Activated T-cell treated with anti-CD3 and anti-CD28 coated beads, Interleukin-2, amount 50 U/mL, for 48 hours (primary cell): Measurements from ENCODE around the gene CD14.
A peak's percentile ranks its signal among the peaks of the same experiment; 100 is the strongest.
"Not testable (repeated sequence)": the region's sequence is repeated elsewhere in the genome, so short reads cannot be mapped to it uniquely, and the experiment has no call there.

Source experiments
- DNase-seq, 2 experiments: peaks; one replicate each; pipeline ENCODE4 v3.0.0-alpha.2; 2020

Gene CD14

DNA sequence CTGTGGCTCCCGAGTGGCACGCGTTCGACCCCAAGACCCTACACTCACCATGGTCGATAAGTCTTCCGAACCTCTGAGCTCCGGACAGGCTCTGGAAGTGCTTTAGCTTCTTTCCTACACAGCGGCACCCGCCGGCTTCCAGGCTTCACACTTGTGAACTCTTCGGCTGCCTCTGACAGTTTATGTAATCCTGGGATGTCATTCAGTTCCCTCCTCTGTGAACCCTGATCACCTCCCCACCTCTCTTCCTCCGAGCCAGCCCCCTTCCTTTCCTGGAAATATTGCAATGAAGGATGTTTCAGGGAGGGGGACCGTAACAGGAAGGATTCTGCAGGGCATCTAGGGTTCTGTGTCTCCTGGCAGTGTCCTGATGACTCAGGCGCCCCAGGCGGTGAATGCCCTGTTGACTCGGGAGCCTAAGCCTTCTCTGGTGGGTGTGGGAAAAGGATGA, at the start of gene CD14:
Gene CD14, minus strand, starts transcription at position 155 of the 451 bp plus-strand sequence. Its CDS starts 104 bp downstream, at position 51.
- peak in 1 of 2 experiments; percentile 51 for DNase-seq

DNA sequence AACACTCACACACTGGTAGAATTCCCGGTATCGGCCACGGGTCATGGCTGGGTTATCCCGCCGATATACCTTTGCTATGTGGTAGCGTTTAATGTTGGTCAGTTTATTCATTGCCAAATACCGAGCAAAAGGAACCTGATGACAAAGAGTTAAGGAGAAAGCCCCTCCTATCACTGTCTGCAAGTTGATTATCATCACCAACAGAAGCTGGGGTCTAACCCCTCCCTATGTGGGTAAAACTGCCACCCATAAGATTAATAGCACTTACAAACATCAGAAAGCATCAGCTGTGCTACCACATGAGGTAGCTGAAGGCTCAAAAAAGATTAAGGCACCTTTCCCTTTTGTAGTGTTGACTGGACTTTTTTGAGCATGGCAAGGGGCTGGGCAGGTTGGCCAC, 46.0 kb upstream of the CD14 start:
- no peak for DNase-seq

DNA sequence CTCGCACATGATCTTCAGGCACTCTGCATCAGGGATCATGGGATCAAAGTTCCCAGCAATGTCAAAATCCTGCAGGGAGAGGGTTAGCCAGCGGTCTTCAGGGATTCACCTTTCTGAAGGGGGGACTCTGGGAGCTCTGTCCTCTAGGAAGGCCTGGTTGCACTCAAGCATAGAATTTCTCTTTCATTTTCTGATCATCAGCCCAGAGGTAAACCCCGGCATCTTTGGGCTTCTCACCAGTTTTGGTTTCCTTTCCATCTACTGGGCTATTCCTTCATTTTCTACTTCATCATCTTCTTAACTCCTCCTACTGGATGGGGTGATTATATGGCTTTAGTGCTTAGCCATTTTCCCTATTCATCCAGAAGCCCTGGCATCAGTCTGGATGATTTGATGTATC, 45.0 kb upstream of the CD14 start:
- no peak for DNase-seq

DNA sequence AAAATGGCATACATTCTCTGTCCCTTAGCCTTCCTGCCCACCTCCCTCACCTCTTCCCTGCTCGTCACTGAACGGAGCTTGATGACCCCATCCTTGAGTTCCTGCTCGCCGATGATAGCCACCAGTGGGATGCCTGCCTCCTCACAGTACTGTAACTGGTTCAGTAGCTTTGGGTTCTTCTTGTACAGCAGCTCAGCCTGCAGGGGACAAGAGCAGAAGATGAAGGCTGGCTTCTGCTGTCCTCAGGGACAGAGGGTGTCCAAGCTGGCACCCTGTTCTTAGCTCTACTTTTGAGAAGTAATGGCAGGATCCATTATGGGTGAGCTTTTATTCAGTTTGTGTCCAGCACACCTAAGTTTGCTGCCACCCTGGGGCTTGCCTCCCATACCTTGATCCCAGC, 41.7 kb upstream of the CD14 start:
- DNase-seq, result no peak

DNA sequence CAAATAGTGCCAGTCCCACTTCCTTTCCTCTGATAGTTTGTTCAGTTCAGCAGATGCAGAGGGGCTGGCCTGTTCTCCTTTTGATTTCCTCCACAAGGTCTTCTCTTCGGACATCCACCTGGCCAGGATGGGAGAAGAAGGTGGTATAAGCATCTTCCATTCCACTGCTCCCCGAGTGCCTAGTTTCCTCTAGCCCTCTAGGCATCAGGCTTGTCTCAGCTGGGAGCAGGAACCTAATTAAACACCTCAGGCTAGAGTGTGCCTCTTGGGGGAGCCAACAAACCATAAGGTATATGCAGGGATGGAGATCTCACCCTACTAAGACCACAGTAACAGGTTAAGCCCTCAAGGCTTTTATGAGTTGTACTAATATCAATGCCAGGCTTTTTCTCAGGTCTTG, 41.2 kb upstream of the CD14 start:
- no peak for DNase-seq

DNA sequence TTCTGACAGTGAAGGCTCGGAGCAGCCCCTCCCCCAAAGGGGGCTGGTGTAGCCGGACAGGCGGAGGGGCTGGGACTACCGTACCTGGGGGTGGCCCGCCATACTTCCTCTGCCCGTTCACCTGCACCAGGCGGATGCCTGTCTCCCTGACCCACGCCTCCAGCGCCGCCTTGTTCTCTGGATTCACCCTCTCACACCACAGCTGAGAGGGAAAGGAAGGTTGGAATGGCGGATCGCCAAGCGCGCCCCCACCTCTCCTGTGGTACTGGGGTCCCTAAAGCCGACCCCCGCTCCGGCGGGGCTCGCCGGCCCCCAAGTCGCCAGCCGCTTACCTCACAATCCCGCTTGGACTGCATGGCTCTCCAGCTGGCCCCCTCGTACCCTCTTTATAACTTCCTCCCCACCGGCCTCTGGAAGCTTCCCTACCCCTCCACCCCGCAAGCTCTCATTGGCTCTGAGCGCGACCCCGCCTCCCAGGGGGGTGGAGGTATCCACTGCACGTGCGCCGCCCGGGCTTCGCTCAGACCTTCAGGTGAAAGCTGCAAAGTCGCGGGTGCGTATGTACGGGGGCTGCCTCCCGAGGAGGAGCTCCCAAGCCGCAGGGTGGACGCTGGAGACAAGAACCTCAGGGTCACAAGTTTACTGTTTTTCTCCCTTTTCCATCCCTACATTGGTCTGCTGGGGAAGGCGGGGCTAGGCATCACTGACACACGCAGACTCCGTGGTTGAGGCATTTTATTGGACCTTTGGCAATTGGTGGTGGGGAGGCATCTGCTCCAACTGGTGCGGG, 40.4 kb upstream of the CD14 start, which contains the start of gene DND1:
Gene DND1, minus strand, starts transcription at position 390 of the 790 bp plus-strand sequence. Its CDS starts 34 bp downstream, at position 356.
- DNase-seq, result peak in 1 of 2 experiments; percentile 23

DNA sequence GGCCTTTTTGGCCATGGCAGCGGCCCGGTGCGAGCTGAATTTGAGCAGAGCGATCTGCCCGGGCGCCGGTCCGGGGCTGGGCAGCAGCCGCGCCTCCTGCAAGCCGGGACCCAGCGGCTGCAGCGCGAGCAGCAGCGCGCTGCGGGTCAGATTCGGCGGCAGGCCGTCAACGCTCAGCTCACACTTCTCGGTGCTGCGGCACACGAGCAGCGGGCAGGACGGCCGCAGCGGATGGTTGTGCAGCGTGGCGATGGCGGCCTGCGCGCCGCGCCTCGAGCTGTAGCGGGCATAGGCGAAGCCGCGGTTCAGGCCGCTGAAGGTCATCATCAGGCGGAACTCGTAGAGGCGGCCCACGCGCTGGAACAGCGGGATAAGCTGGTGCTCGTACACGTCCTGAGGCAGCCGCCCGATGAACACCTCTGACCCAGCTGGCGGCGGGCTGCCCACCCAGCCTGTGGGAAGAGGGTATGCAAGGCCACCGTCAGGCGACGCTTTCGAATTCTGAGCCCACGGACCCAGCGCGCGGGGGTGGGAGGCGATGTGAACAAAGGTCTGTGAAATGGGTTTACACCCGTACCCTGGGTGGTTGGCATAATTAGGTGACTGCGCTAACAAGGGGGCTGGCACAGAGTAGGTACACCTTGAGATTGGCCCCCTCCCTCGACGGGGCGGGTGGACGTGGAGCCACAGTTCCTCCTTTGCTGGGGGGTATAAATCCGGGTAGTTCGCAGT, 39.6 kb upstream of the CD14 start:
- no peak for DNase-seq

DNA sequence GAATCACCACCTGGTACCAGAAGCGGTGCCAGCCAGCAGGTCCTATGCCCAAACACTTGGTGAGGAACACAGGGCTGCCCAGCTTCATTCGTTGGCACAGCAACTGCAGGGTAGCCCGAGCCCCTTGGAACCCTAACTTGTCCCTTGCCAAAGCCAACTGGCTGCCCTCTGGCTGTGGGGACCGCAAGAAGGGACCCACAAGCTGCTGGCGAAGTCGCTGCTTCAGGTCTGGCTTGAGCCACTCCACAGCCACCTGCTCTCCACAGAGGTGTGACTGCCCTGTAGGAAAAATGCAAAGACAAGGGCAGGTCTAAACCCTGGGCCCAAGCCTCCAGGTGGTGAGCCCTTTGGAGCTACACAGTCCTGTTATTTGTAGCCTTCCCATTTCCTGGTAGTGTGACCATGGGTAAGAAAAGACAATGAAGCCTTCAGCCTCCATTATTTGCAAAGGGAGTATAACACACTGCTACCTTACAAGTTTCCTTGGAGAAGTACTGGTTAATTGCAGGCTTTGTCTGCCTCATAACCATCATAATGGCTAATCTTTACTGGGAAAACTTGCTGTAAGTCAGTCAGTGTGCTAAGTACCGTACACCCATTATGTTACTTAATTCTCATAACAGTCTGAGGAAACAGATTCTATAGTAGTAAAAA, 38.6 kb upstream of the CD14 start:
- DNase-seq, result no peak

DNA sequence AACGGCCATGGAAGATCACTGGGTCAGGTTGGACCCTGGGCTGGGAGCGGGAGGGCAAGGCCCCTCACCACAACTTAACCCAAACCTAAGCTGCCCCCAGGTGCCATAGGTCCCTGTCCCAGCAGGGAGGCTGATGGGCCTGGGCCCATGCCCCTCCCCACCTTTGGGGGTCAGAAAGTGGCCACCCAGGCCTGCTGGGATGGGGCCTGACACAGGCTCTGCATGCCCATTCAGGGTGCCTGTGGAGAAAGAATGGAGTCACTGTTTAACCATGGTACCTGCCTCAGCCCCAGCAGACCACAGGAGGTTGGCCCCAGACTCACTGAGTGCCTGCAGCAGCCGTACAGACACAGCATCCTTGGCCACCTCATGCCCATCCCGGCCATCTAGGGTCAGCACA, 38.1 kb upstream of the CD14 start:
- not testable (repeated sequence) for DNase-seq

DNA sequence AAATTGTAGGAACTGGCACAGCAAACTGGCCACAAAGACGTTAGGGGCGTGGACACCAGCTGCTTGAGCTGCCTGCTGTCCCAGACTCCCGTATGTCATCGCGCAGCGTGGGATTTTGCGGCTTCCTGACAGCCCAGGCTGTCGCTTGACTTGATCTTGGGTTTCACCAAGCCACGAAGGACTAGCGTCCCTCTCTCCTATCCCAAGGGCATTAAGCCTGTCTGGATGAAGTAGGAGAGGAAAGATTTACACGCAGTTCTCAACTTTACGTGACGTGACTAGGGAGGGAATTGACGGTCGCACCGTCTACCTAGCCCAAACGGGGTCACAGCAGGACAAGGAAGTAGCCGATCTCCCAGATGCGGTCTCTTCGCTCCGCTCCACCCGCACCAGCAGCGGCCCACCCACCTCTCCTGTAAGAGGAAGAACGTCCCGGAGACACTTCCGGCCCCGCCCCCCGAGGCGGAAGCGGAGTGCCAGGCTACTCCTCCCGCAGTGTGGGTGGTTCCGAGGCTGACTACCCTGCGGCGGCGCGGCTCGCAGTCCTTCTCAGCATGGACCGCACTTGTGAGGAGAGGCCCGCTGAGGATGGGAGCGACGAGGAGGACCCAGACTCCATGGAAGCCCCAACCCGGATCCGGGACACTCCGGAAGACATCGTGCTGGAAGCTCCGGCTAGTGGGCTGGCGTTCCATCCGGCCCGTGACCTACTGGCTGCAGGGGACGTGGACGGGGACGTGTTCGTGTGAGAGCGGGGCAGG, 31.6 kb upstream of the CD14 start, which contains the start of gene WDR55:
Gene WDR55, plus strand, starts transcription at position 546 of the 761 bp plus-strand sequence. Its CDS starts 9 bp downstream, at position 555.
- DNase-seq, result peak; percentile 97 to 98

DNA sequence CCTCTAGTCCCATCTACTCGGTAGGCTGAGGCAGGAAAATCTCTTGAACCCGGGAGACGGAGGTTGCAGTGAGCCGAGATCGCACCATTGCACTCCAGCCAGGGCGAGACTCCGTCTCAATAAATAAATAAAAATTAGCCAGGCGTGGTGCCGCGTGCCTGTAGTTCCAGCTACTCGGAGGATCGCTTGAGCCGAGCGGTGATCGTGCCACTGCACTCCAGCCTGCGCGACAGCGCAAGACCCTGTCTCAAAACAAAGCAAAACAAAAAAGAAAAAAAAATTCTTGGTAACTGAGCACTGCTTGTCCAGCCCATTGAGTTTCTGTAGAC, 31.0 kb upstream of the CD14 start:
- no peak for DNase-seq

DNA sequence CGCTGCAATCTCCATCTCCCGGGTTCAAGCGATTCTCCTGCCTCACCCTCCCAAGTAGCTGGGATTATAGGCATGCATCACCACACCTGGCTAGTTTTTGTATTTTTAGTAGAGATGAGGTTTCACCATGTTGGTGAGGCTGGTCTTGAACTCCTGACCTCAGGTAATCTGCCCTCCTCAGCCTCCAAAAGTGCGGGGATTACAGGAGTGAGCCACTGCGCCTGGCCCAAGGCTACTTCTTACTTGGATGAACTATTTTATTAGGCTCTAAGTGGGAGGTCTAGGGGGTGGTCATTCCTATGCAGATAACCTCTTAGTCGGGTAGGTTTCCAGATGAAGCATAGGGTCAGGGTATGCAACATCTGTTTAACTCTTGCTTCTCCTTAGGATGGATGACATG, 27.4 kb upstream of the CD14 start:
- DNase-seq, result not testable (repeated sequence)

DNA sequence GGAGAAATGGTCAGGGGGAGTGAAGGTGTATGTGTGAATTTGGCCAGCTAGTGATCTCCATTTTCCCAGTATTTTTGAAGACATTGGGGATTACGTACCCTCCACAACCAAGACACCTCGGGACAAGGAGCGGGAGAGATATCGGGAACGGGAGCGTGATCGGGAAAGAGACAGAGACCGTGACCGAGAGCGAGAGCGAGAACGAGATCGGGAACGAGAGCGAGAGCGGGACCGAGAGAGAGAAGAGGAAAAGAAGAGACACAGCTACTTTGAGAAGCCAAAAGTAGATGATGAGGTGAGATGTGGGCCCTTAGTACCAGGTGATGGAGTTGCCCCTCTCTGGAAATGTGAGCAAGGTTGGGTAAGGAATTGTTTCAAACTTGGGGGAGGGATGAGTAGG, 25.9 kb upstream of the CD14 start:
- DNase-seq, result no peak

DNA sequence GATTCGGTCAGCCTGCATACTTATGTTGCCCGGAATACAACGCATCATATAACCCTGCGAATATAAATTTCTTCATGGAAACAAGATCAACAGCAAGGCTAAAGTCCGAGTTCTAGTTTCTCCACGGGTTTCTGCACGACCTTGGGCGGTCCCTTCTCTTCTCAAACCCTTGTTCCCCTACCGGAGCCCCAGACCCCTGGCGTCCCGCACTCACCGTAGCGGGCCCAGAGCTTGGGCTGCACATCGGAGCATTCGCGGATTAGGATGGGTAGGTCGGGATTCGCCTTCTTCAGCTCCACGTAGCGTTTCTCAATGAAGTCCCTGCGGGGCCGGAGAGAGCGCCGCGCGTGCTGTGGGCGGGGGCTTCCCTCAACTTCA, 14.1 kb upstream of the CD14 start:
- no peak for DNase-seq

DNA sequence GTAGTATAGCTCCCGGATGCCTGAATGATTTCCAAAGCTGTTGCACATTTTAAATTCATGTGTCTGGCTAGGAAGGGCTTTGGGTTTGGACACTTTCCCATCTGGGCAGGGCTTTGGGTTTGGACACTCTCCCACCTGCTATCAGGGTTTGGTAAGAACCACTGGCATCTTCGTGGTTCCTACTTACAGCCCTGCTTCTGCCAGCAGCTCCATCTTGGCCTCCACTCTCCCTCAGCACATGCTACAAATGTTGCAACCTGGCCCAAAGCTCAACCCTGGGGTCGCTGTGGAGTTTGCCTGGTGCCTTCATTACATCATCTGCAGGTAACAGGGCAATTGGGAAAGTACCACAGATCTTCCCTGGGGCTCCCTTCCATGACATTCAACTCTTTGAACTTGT, 9.7 kb upstream of the CD14 start:
- DNase-seq, result no peak

DNA sequence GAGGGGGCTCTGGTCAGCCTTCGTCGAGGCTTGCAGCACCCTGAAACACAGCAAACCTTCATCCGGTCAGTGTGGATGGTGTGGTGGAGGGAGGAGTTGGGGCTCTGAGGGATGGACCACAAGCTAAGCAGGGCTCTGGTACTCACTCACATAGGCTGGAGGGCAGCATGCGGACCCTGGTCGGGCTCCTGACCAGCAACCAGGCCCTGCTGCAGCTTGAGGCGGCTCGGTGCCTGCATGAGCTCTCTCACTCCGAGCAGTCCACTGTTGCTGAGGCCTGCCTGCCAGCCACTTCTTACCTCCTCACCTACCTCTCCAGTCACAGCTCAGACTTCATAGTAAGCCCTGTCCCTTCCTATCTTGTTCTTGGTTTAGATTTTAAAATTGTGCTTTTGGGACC, 8.7 kb upstream of the CD14 start:
- DNase-seq, result no peak

DNA sequence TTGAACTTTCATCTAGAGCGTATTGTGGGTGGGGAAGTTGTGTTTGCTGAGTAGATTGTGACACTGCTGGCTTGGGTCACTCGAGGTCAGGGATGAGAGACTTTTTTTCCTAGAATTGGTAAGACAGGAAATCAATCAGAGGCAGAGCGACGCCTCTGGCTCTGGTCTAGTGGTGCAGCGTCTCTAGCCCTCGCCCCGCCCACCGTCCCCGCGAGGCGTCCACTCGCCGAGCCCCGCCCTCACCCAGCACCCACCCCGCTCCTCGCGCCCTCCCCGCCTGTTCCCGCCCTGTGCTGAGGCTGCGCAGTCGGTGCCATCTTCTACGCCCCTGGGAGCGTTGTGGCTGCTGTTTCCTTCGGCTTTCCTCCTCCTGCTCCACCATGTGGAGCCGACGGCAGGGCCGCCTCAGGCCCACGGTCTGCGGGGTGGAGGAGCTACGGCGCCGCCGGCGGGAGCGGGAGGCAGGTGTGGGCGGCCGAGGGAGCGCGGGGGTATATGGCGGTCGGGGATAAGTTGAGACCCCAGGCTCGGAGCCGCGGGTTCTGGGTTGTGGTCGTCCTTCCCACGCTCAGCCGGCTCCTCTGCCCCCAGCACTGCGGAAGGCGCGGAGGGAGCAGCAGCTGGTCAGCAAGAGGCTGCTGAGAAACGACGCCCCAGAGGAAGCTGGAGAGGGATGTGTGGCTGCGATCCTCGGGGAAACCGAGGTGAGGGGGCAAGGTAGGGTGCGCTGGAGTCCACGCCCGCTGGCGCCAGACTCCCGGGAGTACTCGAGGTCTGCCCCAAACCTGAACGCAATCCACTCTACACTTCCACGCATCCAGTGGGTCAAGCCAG, 6.4 kb upstream of the CD14 start, which contains the start of gene TMCO6:
Gene TMCO6, plus strand, starts transcription at position 304 of the 834 bp plus-strand sequence. Its CDS starts 77 bp downstream, at position 381.
- DNase-seq, result peak; percentile 97 to 98

DNA sequence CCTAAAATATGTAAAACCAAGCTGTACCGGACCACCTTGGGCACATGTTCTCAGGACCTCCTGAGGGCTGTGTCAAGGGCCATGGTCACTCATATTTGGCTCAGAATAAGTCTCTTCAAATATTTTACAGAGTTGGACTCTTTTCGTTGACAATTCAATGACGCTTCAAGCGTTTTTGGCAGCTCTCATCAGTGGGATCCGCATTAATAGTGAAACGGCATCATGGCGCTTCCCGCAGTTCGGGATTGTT, 5.8 kb upstream of the CD14 start:
- not testable (repeated sequence) for DNase-seq

DNA sequence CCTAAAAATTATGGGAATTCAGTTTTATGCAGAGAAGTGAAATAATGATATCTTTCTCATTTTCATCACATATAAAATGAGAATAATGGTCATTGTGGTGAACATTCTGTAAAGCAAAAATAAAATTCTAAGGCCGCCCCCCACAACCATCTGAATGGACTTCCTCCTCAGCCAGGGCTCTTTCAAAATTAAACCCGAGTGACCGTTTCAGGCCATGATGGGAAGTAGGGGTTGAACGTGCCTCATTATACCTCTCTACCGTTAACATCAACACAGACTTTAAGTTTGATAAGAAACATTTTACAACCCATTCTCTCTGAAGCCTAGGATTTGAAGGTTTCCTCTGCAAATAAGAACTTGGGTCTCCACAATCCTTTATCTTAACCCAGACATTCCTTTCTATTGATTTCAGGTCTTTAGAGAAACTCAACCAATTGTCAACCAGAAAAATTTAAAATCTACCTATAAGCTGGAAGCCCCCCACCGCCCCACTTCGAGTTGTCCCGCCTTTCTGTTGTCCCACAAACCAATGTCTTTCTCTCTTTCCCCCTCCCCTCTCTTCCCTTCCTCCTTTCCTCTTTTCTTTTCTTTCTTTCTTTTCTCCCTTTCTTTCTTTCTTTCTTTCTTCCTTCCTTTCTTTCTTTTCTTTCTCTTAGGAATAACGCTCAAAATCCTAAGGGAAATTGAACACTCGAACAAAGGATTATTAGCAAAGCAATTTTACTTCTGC, 4.6 kb upstream of the CD14 start:
- no peak for DNase-seq

DNA sequence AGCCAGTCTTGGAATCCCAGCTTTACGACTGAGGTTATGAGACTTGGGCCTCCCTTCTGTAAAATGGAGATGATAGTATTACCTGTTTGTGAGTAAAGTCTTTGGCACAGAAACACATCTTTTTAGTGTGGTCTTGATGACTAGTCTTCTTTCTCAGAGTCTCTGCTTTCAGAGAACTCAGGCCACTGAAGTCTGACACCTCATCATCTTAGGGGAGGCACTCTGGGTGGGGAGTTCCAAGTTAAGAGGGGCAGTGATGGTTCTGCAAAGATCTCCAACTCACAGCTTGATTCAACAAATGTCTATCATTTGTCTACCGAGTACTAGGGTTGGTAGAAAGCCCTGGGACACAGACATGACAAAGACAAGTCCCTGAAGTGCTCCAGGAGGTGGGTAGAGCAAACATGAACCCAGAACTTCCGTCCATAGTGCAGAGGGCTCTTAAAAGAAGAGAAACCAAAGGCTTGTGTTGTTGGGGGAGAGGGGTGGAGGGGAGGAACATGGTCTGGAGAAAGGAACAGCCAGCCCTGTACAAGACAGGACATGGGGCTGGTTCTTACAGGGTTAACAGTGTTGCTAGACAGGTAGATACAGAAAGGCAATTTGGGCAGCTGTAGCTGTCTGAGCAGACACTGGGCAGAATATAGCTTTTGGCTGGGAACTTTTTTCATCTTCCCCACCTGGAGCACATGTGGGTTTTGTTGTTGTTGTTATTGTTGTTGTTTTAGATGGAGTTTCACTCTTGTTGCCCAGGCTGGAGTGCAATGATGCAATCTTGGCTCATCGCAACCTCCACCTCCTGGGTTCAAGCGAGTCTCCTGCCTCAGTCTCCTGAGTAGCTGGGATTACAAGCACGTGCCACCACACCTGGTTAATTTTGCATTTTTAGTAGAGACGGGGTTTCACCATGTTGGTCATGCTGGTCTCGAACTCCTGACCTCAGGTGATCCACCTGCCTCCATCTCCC, 2.6 kb upstream of the CD14 start:
- DNase-seq, result peak in 1 of 2 experiments; percentile 33
